ENCODE results near the gene CHADL.

Gene CHADL

GRCh38 chr22:41256254-41257253, 15.8 kb upstream of the CHADL start:
- no peak for DNase-seq (ENCODE audit: low read depth in 2 of 2)

GRCh38 chr22:41254230-41254629, 13.5 kb upstream of the CHADL start:
- no peak for DNase-seq (ENCODE audit: low read depth in 2 of 2)

DNA sequence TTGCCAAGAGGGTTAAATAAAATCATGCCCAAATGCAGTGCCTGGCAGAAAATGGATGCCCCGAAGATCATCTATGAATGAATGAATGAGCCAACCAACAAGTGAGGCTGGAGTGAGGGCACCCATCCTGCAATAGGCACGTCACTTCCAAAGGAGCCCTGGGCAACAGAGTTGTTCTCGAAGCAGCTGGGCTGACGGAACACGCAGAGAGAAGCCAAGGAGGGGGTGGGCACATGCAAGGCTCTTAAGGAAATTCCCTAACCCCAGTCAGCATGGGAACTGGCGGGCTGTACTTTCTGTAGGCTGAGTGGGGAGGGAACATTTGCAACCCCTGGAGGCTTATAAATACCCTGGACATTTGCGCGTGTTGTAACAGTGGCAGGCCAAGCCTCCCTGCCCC, 11.6 kb upstream of the CHADL start:
- DNase-seq (ENCODE audit: low read depth in 2 of 2) = no peak

GRCh38 chr22:41250127-41250526, 9.4 kb upstream of the CHADL start:
- no peak for DNase-seq (ENCODE audit: low read depth in 2 of 2)

- no peak for DNase-seq (ENCODE audit: low read depth in 2 of 2)
Observed at GRCh38 chr22:41249442-41249841, 8.7 kb upstream of the CHADL start.

GRCh38 chr22:41248758-41249157, 8.0 kb upstream of the CHADL start:
- no peak for DNase-seq (ENCODE audit: low read depth in 2 of 2)

GRCh38 chr22:41248314-41248713, 7.6 kb upstream of the CHADL start:
- DNase-seq (ENCODE audit: low read depth in 2 of 2) = no peak

- no peak for DNase-seq (ENCODE audit: low read depth in 2 of 2)
Observed at GRCh38 chr22:41247703-41248102, 7.0 kb upstream of the CHADL start.

DNA sequence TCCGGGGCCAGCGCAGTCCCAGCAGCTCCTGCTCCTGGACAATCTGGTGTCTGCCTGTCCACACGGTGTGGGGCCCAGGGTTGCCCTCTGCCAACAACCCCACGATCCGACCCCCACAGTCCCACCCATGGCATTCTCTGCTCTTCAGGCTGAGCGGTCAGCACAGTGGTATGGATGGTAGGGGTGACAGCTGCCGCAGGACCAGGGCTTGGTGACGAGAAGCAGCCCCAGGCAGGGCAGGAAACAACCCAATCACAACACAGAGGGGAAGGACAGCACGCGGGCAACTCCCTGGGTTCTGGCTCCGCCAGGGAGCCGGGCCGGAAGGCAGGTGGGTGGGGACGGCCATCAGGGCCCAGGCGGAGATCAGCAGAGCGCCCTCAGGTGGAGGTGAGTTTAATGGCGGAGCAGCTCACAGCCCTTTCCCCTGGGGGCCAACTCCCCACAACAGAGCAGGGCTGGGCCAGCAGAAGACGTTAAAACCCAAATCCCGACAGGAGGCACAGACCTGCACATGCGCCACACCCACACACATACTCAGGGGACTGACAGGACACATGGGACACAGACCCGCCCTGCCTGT, 5.3 kb upstream of the CHADL start:
- DNase-seq (ENCODE audit: low read depth in 2 of 2) = no peak

GRCh38 chr22:41243361-41243760, 2.6 kb upstream of the CHADL start:
- no peak for DNase-seq (ENCODE audit: low read depth in 2 of 2)

DNA sequence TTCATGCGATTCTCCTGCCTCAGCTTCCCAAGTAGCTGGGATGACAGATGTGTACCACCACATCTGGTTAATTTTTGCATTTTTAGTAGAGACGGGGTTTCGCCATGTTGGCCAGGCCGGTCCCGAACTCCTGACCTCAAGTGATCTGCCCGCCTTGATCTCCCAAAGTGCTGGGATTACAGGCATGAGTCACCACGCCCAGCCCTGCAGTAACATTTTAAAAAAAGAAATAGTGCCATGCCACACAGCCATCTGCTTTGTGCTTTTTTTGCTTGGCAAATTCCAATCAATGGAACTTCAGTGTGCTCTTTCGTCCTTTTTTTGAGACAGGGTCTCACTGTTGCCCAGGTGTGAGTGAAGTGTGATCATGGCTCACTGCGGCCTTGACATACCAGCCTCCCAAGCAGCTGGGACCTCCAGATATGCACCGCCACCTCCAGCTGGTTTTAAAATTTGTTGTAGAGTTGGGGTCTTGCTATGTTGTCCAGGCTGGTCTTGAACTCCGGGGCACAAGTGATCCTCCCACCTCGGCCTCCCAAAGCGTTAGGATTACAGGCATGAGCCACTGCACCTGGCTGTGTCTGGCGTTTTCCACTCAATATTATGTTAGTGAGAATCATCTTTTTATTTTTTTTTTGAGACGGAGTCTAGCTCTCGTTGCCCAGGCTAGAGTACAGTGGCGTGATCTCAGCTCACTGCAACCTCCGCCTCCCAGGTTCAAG, 1.8 kb upstream of the CHADL start:
- DNase-seq (ENCODE audit: low read depth in 2 of 2) = no peak

GRCh38 chr22:41241133-41241676, 474 bp upstream of the CHADL start:
- no peak for DNase-seq (ENCODE audit: low read depth in 2 of 2)

DNA sequence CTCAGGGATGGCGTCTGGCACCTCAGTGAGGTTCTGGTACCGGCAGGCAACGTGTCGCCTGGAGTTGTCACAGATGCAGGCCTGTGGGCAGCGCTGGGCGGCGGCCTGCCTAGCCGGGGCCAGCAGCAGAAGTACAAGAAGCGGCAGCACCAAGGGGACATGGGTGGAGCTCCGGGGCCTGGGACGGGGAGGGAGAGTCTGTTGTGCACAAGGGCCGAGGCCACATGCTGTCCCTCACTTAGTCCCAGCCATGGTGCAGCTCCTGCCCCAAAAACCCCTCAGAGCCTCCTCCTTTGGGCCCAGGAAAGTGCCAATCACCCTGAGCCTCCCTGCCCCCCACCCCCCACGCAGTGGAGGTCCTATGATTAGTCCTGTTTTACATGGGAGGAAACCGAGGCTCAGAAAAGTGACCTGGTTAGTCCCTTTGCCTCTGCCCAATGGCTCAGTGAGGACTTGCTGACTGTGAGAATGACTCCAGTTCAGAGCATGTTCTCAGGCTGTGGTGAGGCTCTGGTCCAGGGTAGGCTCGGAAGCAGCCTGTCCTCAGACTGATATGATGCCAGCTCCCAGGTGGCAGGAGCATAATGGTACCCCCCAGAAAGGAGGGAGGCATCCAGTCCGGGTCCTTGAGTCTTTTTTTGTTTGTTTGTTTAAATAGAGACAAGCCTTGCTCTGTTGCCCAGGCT, 1.1 kb downstream of the CHADL start:
- DNase-seq (ENCODE audit: low read depth in 2 of 2) = no peak

GRCh38 chr22:41238570-41239442, 1.9 kb downstream of the CHADL start:
- no peak for DNase-seq (ENCODE audit: low read depth in 2 of 2)

GRCh38 chr22:41237707-41238569, 2.8 kb downstream of the CHADL start:
- peak; percentile 69 to 75 for DNase-seq (ENCODE audit: low read depth in 2 of 2)

DNA sequence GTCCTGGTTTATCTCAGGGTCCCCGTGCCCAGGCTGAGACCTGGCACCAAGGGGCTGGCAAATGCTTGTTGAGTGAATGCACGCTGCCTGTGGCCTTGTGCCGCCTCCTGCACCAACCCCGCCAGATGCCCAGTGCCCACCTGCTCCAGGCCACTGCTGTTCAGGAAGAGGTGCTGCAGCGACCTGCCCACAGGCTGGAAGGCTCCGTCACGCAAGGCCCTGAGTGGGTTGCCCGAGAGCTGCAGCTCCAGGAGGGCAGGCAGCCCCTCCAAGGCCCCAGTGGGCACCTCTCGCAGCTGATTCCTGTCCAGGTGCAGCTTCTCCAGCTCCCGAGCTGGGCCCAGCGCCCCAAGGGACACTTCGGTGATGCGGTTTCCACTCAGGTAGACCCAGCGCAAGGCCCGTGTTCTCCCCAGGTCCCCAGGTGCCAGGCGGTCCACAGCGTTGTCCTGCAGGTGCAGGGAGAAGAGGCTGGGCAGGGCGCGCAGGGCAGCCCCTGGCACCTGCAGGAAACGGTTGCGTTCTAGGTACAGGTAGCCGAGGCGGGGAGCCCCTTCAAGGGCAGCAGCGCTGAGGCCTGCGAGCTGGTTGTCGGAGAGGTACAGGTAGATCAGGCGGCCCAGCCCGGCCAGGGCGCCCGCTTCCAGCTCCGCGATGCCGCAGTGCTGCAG, 3.6 kb downstream of the CHADL start:
- no peak for DNase-seq (ENCODE audit: low read depth in 2 of 2)

DNA sequence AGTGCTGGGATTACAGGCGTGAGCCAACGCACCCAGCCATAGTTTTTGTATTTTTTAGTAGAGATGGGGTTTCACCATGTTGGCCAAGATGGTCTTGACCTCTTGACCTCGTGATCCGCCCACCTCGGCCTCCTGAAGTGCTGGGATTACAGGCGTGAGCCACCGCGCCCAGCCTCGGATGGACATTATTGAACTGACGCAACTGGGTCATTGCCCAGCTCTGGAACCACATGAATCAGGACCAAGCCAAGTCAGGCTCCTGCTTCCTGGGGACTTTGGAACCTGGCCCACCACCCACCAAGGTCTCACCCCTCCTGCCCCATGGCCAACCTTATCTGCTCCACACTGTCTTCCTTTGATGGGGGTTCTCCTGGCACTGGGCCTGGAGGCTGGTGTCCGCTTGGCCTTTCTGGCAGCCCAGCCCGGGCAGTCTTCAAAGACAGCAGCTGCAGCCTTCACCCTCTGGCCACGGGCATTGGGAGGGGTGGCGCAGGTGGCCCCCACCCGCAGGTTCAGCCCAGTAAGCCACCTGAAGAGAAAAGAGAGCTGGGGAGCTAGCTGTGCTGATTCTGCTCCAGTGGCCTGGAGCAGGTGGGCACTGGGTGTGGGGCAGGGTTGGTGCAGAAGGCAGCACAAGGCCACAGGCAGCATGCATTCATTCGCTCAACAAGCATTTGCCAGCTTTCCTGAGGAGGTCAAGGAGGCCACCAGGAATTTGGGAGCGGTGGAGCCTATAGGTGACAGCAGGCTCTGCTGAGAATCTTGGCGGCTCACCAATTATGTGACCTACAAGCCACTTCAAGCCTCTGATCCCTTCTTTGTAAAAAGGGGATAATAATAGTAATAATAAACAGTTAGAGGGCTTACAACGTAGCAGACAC, 5.7 kb downstream of the CHADL start:
- no peak for DNase-seq (ENCODE audit: low read depth in 2 of 2)

DNA sequence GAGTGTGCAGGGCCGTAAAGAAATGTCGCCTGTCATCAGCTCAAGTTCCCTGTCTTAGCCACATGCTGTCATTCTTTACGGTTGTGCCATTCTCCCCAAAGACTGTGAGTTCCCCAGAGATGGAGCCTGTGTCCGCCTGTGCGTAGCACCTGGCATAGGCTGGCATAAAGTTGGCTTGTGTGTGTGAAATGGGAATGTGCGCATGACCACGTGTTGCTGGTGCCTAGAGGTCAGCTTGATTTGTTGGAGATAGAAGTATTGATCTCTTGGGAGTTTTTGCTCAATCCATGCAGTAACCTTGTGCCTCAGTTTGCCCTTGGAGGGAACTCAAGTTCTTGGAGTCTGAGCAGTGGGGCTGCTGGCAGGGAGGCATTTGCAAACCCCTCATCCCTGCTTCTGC, 9.4 kb downstream of the CHADL start:
- DNase-seq (ENCODE audit: low read depth in 2 of 2) = no peak
